ENCODE results near the gene RYK. TPM values are rescaled to one million over a fixed set of nuclear protein-coding genes. Genes with fewer than 3 reads are reported as not detected.
A peak's percentile ranks its signal among the peaks of the same experiment; 100 is the strongest.
"Not testable (repeated sequence)": the region's sequence is repeated elsewhere in the genome, so short reads cannot be mapped to it uniquely, and the experiment has no call there.

The RYK gene
- total RNA-seq, 1 experiment from 2014 or later: 93.7 TPM

DNA sequence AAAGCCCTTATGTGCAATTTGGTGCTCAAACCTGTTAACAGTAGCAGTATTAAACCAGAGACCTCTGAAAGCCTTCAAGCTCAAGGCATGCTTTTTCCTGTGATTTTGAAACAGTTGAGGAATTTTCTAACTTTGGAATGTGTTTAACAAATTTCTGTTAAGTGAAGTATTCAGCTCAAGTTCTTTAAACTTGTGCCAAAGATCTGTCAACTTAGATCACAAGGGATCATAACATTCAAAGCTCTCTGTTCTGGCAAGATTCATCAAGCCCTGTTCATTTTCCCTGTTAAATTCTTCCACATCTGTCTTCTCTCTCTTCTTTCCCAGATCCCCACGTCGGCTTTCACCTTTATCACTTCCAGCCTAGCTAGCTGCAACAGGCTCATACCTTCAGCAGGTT is 28.8 kb upstream of the RYK start:
- no TSS peak for BruUV-seq (replicated peaks)
- Histone ChIP-seq H3K4me1 (replicated peaks; ENCODE audit: insufficient read depth) (peaks cover 8% of the 10 kb centered on the region; the same call in 1 of the 2 replicates), H3K4me3 (no peak overlapping the region), H3K9me3 (ENCODE audit: insufficient read depth, low read depth) (no peaks in the 10 kb centered on the region), H3K36me3 (ENCODE audit: low read depth) (no peaks in the 10 kb centered on the region), H3K79me2 (ENCODE audit: low read depth) (no peaks in the 10 kb centered on the region), H2AFZ (no peak overlapping the region), H3K4me2 (no peak overlapping the region), H3F3A (ENCODE audit: insufficient read depth, low read depth) (no peaks in the 10 kb centered on the region), H3K27me3 (ENCODE audit: insufficient read depth, low read depth) (no peaks in the 10 kb centered on the region), H3K9me2 (ENCODE audit: insufficient read depth) (no peaks in the 10 kb centered on the region), H3K27ac (no peak overlapping the region), H4K20me1 (ENCODE audit: insufficient read depth) (no peaks in the 10 kb centered on the region)
- CTCF ChIA-PET: interaction anchor here (0.6 kb wide), 1 partner anchor 478 kb away, joined by 3 read pairs; no protein-coding TSS in a partner anchor
- intact Hi-C loops (cut with micrococcal nuclease; ENCODE audit: unreplicated experiment): no loop called here
- no peak for TF ChIP-seq CTCF (conservative IDR thresholded peaks at IDR 0.05)
- TF ChIP-seq EZH2 (IDR thresholded peaks at IDR 0.05; ENCODE audit: low read depth): no peak
- DNase-seq: no peak
- POLR2A ChIA-PET (ENCODE audit: unreplicated experiment): no interaction called here

DNA sequence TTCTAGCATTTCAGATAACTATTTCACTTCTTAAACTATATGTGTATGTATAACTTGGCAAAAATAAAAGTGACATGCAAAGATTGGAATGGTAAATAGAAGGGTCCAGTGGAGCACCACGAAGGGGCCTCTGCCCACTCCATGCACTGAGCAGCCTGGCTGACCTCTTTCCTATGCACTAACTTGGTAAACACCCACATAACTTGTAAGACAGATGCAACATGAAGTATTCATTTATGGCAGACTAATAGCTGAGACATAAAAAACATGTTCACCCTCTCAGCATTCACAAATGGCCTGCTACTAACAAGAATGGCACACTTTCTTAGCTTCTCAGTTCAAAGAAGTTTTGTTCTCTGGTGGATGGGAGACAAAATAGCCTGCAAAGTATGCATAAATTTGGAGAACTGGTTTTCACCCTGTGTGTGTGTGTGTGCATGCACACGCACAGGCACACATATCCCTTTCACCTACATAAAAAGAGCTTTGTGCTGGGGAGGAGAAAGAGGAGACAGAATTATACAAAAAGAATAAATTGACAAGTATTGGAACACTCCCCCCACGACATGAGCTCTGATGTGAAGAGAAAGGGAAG is 26.5 kb upstream of the RYK start:
- no peaks in the 10 kb centered on the region for H4K20me1 ChIP-seq (ENCODE audit: insufficient read depth)
- no peak overlapping the region for H2AFZ ChIP-seq
- BruUV-seq (replicated peaks): no TSS peak
- intact Hi-C loops (cut with micrococcal nuclease; ENCODE audit: unreplicated experiment): no loop called here
- no peaks in the 10 kb centered on the region for H3K9me2 ChIP-seq (ENCODE audit: insufficient read depth)
- H3K27me3 ChIP-seq (ENCODE audit: insufficient read depth, low read depth): no peaks in the 10 kb centered on the region; the same call in 1 of the 2 replicates
- CTCF ChIA-PET: no interaction called here
- no peaks in the 10 kb centered on the region for H3K36me3 ChIP-seq (ENCODE audit: low read depth)
- H3K79me2 ChIP-seq (ENCODE audit: low read depth): no peaks in the 10 kb centered on the region
- POLR2A ChIA-PET (ENCODE audit: unreplicated experiment): no interaction called here
- H3K9me3 ChIP-seq (ENCODE audit: insufficient read depth, low read depth): no peaks in the 10 kb centered on the region
- TF ChIP-seq CTCF (conservative IDR thresholded peaks at IDR 0.05): no peak
- no peak for TF ChIP-seq EZH2 (IDR thresholded peaks at IDR 0.05; ENCODE audit: low read depth)
- DNase-seq: no peak
- H3K4me3 ChIP-seq: no peak overlapping the region
- H3K27ac ChIP-seq: no peak overlapping the region
- peaks cover 8% of the 10 kb centered on the region; the same call in 1 of the 2 replicates for H3K4me1 ChIP-seq (replicated peaks; ENCODE audit: insufficient read depth)
- 0 out of 2 replicates have a peak overlapping the region, but pooled peaks have one; percentile 8 for H3K4me2 ChIP-seq
- H3F3A ChIP-seq (ENCODE audit: insufficient read depth, low read depth): no peaks in the 10 kb centered on the region

GRCh38 chr3:134276086-134276485 is 25.4 kb upstream of the RYK start:
- ChIA-PET CTCF (no interaction called here), POLR2A (ENCODE audit: unreplicated experiment) (no interaction called here)
- no peak for DNase-seq
- BruUV-seq (replicated peaks): no TSS peak
- H3K4me2 ChIP-seq: no peak overlapping the region
- intact Hi-C loops (cut with micrococcal nuclease; ENCODE audit: unreplicated experiment): no loop called here
- H3K4me1 ChIP-seq (replicated peaks; ENCODE audit: insufficient read depth): peaks cover 8% of the 10 kb centered on the region; the same call in 1 of the 2 replicates
- no peak overlapping the region for H2AFZ ChIP-seq
- H3K9me3 ChIP-seq (ENCODE audit: insufficient read depth, low read depth): no peaks in the 10 kb centered on the region
- H3K27me3 ChIP-seq (ENCODE audit: insufficient read depth, low read depth): no peaks in the 10 kb centered on the region; the same call in 1 of the 2 replicates
- no peaks in the 10 kb centered on the region for H4K20me1 ChIP-seq (ENCODE audit: insufficient read depth)
- no peak overlapping the region for H3K27ac ChIP-seq
- H3K9me2 ChIP-seq (ENCODE audit: insufficient read depth): no peaks in the 10 kb centered on the region
- no peak overlapping the region for H3K4me3 ChIP-seq
- no peaks in the 10 kb centered on the region for H3F3A ChIP-seq (ENCODE audit: insufficient read depth, low read depth)
- H3K36me3 ChIP-seq (ENCODE audit: low read depth): no peaks in the 10 kb centered on the region
- H3K79me2 ChIP-seq (ENCODE audit: low read depth): no peaks in the 10 kb centered on the region
- TF ChIP-seq CTCF (conservative IDR thresholded peaks at IDR 0.05) (no peak), EZH2 (IDR thresholded peaks at IDR 0.05; ENCODE audit: low read depth) (no peak)

- H3K4me1 ChIP-seq (replicated peaks; ENCODE audit: insufficient read depth); DNase-seq; H3K36me3 ChIP-seq (ENCODE audit: low read depth); POLR2A ChIA-PET (ENCODE audit: unreplicated experiment); intact Hi-C loops (cut with micrococcal nuclease; ENCODE audit: unreplicated experiment); H3K4me2 ChIP-seq; H2AFZ ChIP-seq; H3K9me2 ChIP-seq (ENCODE audit: insufficient read depth); BruUV-seq (replicated peaks); H3K79me2 ChIP-seq (ENCODE audit: low read depth); H3K4me3 ChIP-seq; H3K27me3 ChIP-seq (ENCODE audit: insufficient read depth, low read depth); H3K27ac ChIP-seq; H3K9me3 ChIP-seq (ENCODE audit: insufficient read depth, low read depth); CTCF ChIA-PET; H3F3A ChIP-seq (ENCODE audit: insufficient read depth, low read depth); H4K20me1 ChIP-seq (ENCODE audit: insufficient read depth): not testable (repeated sequence)
Measured at GRCh38 chr3:134275110-134275509, 24.5 kb upstream of the RYK start.
